Stimulated activated naive CD4-positive, alpha-beta T cell treated with Interleukin-2 at 50 U/mL for 16 hours (primary cell): ENCODE data around the gene FAM209B.
"Not testable (repeated sequence)": the region's sequence is repeated elsewhere in the genome, so short reads cannot be mapped to it uniquely, and the experiment has no call there.

Experiments used
- DNase-seq: peaks from one replicate; lab custom pipeline; 2025; lab: John Stamatoyannopoulos, UW

Gene FAM209B, protein sequence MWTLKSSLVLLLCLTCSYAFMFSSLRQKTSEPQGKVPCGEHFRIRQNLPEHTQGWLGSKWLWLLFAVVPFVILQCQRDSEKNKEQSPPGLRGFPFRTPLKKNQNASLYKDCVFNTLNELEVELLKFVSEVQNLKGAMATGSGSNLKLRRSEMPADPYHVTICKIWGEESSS

GRCh38 chr20:56532946-56533345, at the start of gene FAM209B:
TSS of gene FAM209B (plus strand) at chr20:56533246. CDS start at chr20:56533342, 96 bp downstream.
- DNase-seq: not testable (repeated sequence)

- no peak for DNase-seq
These were observed 49.1 kb upstream of the FAM209B start for GRCh38 chr20:56483970-56484369.

- no peak for DNase-seq
These were observed 45.8 kb upstream of the FAM209B start for GRCh38 chr20:56487216-56487615.

DNA sequence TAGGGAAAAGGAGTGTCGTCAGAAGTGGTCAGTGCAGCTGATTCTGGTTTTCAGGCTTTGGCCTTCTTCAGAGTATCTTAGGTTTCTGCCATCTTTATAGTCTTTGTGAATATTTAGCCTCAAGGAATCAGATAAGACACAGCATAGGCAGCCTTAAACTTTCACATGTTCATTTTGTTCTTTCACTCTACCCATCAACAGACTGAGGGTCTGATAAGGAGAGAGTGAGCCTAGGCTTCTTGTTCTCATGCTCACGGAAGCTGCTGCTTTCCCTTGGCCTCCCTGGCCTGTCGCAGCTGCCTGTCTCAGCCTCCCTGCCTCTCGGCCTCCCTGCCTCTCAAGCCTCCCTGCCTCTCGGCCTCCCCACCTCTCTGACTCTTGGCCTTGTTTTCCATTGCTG, 44.5 kb upstream of the FAM209B start:
- no peak for DNase-seq

GRCh38 chr20:56501116-56501515, 31.9 kb upstream of the FAM209B start:
- DNase-seq: no peak

DNA sequence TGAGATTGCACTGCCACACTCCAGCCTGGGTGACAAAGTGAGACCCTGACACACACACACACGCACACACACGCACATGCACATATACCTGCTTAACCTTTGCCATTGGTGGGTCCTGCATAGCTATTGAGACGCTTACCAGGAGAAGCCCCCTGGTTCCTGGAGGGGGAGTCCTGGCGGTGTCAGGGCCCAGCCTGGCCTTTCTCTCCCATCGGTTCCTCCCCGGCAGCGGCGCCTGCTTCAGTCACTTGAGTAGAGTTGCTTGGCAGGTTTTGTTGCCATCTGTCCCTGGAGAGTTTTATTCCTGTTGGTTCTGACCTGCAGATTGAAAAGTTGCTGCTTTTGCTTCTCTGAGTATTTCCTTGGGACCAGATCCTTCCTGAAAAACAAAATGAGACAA, 29.1 kb upstream of the FAM209B start:
- DNase-seq: no peak

DNA sequence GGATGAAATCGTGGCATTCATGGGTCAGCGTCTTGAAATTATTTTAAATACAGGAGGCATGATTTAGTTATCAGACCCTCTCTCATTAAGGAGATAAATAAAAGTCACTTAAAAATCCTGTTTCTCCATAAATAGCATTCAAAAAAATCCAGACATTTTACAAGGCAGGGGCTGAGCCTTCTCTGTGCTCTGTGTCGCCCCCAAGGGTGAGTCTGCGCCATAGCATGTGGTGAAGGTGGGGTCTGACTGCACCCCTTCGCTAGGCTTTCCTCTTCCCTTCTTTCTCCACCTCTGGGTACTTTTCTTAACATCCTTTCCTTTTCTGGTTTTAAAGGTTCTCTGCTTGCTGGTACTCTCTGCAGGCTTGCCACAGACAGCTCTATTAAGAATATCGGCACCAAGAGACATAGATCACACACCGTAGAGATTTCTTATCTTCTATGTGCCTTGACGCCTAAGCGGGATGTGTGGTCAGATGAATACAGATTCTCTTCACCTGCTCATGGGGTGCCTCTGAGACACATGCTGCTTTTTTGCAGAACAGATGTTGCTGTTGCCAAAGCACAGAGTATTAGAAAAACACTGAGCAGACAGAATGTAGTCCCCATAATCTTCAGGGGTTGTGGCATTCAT, 28.6 kb upstream of the FAM209B start:
- no peak for DNase-seq

DNA sequence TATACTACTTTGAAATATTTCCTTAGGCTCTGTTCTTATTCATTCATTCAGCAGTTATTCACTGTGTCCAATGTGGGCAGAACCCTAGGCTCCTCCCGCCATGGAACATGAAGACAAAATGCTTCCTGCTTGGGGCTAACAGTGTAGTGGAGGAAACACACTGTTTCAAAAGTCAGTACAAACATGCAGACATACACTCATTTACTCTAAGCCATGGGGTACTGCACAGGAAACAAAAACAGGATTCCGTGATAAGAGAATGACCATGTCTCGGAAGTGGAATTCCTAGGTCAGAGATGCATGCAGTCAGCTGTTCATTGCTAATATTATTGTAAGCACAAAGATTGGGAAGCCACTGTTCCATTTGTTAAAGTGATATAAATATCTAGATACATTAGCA, 26.9 kb upstream of the FAM209B start:
- no peak for DNase-seq

GRCh38 chr20:56511926-56512325, 21.1 kb upstream of the FAM209B start:
- DNase-seq: no peak

DNA sequence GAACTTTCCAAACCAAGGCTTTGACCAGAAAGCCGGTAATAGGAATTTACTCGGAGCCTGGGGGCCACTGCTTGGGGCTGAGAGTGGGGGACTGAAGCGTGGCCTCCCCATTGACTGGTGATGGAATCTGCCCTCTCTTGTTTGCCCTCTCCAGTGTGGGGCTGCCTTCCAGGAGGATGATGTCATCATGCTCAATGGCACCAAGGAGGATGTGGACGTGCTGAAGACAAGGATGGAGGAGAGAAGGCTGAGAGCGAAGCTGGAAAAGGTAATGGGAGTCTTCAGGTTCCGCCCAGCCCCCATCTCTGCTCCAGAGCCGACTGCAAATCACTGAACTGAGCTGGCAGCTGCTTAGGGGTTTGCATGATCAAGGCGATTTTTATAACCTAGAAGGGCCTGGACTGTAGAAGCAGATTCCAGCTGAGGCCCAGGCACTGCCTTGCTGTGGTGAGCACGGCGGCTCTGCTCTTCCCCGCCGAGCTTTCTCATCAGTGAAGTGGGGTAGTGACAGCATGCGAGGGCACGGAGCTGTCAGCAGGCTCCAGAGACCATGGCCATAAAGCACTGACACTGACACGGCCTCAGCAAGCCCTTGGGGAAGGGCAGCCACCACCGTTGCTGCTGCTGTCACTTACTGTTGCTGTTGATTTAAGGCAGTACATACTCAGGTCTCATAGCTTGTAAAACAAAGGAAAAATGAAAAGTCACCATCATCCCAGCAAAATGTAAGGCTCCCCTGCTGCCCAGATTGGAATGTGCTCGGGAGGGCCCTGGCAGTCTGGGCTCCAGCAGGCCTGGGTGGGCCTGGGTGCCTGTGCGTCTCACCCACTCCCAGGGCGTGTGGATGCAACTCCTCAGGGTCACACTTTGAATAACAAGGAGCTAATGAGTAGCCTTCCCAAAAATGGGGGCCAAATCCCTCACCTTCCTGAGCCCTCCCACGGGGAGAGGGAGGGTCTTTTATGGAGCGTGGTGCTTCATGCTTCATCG, 19.6 kb upstream of the FAM209B start:
- DNase-seq: no peak

DNA sequence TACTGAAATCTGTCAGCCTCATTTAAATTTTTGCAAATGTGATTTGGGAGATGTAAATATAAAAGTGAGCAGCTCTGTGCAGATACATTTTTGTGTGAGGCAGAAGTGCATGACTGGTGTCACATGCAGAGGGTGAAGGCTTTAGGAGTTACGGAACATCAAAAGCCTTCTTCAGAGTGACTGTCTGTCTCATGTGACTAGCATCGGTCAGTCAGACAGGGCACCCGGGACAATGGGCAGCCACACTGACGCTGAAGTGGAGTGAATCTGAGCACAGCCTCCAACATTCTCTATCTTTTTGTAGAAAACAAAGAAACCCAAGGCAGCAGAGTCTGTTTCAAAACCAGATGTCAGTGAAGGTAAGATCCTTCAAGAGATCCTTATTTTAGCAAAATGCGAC, 16.4 kb upstream of the FAM209B start:
- DNase-seq: no peak

DNA sequence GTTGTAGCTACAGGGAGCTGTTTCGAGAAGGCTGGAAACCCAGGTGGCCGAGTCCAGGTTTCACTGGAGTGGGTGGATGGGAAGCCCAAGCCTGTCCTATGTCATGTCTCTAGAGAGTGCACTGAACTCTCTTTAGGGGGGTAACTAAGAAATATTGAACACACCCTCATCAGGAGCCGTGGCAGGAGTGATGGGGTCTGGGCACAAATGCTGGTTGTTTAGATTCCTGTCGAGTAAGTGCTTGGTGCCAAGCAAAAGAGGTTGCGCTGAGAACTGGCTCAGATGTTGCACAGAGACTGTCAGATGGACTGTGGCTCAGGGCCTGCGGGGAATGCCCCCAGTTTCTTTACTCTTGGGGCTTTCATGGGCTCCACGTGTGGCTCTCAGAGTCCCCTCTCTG, 15.8 kb upstream of the FAM209B start:
- no peak for DNase-seq

- DNase-seq: no peak
These were observed 15.4 kb upstream of the FAM209B start for GRCh38 chr20:56517641-56518040.

DNA sequence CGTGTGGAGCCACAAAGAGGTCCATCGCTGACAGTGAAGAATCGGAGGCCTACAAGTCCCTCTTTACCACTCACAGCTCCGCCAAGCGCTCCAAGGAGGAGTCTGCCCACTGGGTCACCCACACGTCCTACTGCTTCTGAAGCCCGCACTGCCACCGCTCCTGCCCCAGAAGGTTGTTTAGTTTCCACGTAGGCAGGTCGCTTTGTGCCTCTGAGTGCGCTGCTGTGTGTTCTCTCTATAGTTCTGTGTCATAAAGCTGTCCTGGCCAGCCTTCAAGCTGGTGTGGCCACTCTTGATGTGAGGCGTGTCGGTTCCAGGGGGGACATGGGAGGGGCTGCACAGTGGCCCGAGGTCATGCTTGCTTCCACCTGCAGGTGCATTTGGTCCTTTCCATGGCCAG, 14.9 kb upstream of the FAM209B start:
- DNase-seq: no peak

GRCh38 chr20:56518721-56519398, 14.2 kb upstream of the FAM209B start:
- DNase-seq: no peak

DNA sequence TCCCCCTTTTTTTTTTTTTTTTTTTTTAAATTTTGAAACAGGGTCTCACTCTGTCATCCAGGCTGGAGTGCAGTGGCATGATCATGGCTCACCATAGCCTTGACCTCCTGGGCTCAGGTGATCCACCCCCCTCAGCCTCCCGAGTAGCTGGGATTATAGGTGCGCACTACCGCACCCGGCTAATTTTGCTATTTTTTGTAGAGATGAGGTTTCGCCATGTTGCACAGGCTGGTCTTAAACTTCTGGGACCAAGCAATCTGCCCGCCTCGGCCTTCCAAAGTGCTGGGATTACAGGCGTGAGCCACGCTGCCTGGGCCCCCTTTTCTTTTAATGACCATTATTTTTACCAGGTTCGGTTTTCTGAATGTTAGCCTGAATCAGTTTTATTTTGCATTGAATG, 13.5 kb upstream of the FAM209B start:
- DNase-seq: no peak

- DNase-seq: no peak
These were observed 12.9 kb upstream of the FAM209B start for GRCh38 chr20:56520180-56520579.

DNA sequence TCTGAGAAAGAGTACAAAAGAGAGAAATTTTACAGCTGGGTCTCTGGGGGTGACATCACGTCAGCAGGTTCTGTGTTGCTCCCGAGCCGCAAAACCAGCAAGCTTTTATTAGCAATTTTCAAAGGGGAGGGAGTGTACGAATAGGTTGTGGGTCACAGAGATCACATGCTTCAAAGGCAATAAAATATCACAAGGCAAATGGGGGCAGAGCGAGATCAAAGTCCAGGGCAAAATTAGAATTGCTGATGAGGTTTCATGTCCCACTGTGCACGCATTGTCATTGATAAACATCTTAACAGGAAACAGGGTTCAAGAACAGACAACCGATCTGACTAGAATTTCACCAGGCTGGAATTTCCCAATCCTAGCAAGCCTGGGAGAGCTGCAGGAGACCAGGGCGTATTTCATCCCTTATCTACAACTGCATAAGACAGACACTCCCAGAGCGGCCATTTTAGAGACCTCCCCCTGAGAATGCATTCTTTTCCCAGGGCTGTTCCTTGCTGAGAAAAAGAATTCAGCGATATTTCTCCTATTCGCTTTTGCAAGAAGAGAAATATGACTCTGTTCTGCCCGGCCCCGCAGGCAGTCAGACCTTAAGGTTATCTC, 12.2 kb upstream of the FAM209B start:
- DNase-seq: not testable (repeated sequence)

- DNase-seq: no peak
These were observed 10.7 kb upstream of the FAM209B start for GRCh38 chr20:56522311-56522710.

GRCh38 chr20:56524444-56524843, 8.6 kb upstream of the FAM209B start, which contains the start of gene FAM209A:
TSS of gene FAM209A (plus strand) at chr20:56524744. CDS start at chr20:56524809, 65 bp downstream.
- not testable (repeated sequence) for DNase-seq

- no peak for DNase-seq
These were observed 5.5 kb upstream of the FAM209B start for GRCh38 chr20:56527521-56527920.

- no peak for DNase-seq
These were observed 5.0 kb downstream of the FAM209B start for GRCh38 chr20:56537997-56538396.
